Measurements from ENCODE around the gene NAXE.
"Not testable (repeated sequence)": the region's sequence is repeated elsewhere in the genome, so short reads cannot be mapped to it uniquely, and the experiment has no call there.

NAXE gene

DNA sequence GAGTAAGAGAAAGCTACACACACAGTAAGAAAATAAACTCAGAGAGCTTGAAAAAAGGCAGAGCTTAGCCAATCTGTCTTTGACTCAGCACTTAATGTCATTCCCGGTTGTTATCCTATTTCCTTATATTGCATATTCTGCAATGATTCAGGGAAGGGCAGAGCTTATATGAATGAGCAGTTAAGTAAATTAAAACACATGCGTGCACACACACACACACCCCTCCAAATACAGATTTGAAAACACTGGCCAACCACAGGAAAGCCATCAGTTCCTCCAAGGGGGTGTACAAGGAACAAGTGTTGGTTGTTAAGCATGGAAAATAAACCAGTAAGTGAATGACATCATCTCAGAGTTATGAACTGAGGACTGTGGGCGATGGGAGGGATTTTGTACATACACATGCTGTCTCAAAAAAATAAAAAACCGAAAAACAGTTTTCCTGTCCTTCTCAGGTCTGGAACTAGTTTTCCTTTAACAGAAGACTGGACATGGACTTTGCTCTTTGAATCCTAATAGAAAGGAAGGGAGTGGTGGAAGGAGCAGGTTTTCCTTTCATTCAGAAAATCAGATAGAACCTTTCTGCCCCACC lies 20.2 kb upstream of the NAXE start:
- DNase-seq, result no peak

DNA sequence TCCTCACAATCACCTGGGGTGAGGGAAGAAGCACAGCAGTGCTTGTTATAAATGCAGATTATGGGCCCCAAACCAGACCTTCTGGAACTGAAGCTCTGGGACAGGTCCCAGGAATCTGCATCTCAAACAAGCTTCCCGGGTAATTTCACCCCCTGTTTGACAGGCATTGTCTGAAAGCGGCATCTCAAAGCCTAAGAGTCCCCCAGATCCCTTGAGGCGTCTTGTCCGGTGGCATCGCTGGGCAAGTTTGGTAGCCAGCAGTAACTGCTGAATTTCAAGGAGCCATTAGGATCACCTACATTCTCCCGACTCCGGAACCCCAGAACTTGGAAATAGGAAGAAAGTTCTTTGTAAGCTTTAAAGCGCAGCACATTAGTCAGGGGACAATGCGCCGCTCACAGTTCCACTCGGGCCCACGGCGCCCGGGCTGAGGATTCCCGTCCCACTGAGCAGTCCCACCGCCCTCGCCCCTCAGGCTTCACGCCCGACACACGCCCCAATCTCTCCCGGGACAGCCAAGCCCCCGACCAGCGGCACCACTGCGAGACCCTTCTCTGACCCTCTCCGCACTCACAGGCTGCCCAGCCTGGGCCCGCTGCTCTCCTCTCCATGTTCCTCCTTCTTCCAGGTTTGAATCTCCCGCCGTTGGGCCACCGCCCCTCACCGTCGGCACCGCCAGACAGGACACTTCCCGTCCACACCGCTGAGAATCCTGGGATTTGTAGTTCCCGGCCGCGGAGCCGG lies 19.5 kb upstream of the NAXE start, which contains the start of gene IQGAP3:
Gene IQGAP3, minus strand, starts transcription at position 647 of the 744 bp plus-strand sequence. Its CDS starts 36 bp downstream, at position 611.
- DNase-seq, result peak; percentile 73

DNA sequence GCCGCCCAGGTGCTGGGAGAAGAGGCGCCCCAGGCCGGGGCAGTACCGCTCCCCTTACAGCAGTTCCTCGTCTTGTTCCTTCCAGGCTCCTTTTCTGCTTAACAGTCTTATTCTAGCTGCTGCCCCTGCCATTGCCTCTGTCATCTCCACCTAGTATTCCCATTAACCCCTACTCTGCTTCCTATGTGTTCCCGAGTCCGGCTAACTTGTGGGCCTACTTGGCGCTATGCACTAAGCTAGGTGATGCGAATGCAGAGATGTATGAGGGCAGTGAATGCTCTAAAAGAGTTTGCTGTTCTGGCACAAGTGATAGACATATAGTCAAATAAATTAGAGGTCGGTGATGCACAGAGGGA lies 18.9 kb upstream of the NAXE start:
- DNase-seq, result no peak

DNA sequence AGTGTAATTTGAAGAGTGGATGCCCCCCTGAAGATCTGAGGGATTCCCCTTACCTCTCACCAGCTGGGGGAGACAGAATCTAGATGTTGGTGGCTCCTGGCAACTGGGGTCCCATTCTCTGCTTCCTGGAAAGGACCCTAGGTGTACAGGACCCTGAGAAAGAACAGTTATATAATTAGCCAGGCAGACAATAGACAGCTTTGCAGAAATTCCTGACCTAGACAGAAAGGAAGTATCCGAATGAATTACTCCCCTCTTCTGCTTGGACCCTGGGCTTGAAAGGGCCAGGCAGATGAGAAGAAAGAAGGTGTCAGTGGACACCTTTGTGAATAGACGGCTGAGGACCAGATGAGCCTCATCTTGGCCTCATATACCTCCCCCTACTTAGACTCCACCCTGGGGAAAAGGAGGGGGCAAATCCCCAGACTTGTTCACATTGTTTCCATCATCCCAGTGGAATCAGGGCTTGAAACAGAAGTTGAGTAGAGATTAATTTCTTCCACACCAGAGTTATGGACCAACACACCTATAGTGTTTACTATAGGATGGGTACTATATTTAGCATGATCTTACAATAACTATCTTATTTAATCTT lies 17.4 kb upstream of the NAXE start:
- DNase-seq, result no peak

DNA sequence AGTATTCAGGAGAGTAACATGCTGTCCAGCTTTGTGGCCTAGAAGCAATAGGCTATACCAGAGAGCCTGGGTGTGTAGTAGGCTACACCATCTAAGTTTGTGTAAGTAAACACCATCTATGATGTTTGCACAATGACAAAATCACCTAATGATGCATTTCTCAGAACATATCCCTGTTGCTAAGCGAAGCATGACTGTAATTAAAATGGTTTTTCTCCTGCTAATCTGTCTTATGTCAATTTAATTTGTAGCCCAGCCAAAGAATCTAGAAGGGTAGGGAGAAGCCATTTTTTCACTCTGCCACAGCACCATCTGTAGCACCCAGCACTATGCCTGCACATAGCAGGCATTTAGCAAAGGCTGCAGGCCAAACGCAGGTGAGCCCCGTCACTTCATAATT lies 14.0 kb upstream of the NAXE start:
- no peak for DNase-seq

DNA sequence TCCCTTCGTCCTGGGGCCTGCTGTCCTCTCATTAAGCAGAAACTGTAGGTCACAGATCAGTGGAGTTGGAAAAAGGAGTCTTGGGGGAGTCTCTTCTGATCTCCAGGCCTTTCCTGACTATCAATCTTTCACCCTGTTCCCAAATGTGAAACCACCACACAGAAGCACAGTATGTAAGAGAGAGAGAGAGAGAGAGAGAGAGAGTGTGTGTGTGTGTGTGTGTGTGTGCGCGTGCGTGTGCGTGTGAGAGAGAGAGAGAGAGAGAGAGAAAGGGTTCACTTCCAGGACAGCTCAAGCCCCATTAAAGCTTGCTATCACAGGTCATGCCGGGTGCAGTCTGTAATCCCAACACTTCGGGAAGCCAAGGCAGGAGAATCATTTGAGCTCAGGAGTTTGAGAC lies 13.5 kb upstream of the NAXE start:
- DNase-seq, result no peak

DNA sequence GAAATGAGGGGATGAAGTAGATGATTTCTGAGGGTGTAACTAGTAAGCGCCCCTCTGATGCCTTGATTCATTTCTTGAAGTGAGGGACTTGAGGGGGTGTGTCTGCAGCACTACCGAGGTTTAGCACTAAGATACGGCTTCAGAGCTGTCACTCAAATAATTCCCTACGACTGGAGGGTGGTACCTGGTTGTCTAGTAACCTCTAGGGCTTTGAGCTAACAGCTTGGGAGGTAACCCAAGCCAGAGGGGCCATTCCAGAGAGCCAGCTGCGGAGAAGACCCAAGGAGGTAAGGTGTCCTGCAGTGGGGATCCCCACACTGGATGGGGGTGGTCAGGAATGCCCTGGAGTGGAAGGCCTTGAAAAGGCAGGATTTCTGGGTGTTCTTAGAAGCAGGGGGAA lies 12.1 kb upstream of the NAXE start, which contains the start of gene TTC24:
Gene TTC24, plus strand, starts transcription at position 252 of the 400 bp plus-strand sequence. CDS start 1,642 bp downstream, outside the sequence.
- no peak for DNase-seq

DNA sequence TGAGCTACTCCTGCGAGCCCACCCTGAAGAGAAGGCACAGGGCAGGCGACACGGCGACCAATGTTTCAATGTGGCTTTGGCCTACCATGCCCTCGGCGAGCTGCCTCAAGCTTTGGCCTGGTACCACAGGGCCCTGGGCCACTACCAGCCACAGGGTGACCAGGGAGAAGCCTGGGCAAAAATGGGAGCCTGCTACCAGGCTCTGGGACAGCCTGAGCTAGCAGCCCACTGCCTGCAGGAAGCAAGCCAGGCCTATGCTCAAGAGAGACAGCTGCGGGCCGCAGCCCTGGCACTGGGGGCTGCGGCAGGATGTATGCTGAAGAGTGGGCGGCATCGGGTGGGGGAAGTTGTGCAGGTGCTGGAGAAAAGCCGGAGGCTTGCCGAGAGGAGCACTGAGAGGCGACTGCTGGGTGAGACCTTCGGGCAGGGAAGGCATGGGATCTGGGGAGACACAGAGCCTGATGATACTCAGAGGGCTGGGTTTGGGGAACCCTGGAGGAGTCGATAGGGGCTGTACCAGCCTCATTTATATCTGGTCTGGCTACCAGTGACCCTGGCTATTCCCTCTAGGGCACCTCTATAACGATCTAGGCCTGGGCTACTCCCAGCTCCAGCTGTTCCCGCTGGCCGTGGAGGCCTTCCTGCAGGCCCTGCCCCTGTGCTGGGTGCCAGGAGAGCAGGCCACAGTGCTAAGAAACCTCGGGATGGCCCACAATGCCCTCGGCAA lies 9.8 kb upstream of the NAXE start:
- peak; percentile 58 for DNase-seq

DNA sequence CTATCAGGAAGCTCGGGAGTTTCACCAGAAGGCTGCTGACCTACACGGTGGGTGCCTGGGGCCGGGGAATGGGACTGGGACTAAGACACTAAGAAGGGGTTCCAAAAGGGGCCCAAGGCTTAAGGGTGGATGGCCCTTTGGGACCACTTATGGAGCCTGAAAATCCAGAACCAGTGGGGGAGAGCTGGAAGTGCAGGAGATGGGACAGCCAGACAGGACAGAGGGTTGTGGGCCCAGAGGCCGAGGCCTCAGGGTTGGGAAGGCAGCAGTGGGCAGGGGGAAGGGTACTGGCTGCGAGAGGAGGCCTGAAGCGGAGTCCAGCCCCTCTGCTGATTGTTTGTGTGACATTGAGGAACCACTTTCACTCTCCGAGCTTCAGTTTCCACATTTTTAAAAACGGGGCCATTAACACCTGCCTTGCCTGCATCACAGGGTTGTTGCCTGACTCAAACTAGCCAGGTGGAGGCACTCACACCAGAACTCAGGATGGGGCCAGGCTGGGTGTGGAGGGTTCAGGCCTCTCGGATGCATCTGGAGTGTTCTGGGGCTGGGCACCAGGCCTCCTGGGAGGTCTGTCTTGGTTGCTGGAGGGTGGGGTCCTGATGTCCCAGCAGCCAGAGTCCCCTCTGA lies 9.1 kb upstream of the NAXE start:
- DNase-seq, result peak; percentile 28

DNA sequence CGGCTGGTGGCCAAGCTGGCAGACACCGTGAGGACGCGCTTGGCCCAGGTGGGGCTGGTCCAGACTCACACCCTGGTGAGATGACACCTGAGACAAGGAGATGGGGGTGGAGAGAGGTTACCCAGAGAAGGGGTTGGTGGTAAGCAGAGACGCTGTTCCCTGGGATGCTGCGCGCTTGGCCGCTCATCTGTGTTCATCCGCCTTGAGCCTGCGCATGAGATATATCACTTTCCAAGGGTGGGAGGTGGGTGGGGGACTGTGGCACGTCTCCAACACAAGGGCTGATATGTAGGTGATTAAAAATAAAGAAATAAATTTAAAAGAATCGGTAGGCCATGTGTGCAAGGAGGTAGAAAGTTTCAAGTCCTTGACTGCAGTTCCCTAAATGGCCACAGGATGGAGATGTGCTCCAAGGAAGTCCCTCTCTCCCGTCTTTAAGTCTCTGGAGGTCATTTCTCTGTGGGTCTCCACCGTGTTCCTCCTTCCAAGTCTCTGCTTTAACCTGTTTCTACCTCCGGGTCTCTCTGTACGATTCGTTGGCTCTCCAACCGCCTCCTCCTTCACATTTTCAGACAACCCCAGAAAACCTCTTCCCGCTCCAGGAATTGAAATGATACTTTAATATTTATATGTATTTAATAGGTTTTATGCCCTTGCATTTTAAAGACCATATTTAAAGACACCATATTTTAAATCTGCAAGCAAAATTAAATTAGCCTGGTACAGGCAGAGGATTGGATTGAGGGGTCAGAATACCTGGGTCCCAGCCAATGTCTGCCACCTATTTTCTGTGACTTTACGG lies 7.6 kb upstream of the NAXE start:
- DNase-seq, result peak; percentile 73

DNA sequence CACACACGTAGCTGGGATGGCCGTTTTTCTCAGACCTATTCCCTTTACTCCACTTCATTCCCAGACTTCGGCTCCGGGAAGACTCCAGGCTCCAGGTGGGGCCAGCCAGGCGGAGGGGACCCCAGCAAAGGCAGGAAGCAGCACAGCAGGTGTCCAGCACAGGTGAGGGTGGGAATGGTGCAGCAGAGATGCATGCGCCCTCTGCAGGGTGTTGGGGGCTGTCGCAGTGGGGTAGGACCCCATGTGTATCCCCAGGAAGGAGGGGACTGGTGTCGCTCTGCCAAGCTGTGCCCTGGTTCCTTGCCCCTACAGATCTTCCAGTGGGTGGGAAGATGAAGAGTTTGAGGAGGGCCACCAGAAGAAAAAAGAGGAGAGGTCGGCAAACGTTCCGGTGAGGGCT lies 6.8 kb upstream of the NAXE start:
- no peak for DNase-seq

DNA sequence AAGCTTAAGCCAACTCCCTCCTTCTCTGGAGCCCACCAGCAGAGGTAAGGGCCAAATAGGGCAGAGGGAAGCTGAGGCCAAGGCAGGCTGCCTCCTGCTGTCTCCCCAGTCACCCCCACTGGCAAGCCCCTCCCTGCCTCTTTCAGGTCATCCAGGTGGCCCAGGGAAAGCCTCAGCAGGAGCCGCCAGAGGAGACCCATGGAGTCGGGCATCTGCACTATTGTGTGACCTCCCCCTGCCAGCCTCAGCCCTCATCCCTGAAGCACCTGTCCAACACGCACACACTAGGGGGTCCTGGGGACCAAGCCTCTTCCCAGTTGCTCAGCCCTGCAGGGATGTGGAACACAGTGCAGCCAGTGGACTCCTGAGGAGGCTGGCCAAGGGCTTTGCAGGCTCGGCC lies 5.3 kb upstream of the NAXE start:
- DNase-seq, result no peak

DNA sequence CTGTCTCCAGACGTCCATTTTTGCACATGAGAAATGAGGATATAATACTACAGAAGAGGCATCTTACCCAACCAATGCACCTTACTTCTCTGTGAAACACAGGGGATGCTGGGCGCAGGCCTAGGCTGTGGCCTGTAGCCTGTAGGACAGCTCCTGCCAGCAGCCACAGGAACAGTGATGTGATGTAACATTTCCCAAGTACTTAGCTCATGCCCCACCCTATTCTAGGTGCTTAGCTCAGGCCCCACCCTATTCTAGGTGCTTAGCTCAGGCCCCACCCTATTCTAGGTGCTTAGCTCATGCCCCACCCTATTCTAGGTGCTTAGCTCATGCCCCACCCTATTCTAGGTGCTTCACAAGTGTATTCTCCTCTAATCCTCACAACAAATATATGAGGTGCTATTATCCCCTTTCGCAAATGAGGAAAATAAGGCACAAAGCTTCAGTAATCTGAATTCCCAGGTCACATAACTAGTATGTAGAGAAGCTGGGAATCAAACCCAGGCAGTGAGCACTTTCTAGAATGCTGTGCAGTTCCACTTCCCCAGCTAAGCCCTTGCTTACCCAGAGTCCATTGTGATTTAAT lies 4.6 kb upstream of the NAXE start:
- no peak for DNase-seq

DNA sequence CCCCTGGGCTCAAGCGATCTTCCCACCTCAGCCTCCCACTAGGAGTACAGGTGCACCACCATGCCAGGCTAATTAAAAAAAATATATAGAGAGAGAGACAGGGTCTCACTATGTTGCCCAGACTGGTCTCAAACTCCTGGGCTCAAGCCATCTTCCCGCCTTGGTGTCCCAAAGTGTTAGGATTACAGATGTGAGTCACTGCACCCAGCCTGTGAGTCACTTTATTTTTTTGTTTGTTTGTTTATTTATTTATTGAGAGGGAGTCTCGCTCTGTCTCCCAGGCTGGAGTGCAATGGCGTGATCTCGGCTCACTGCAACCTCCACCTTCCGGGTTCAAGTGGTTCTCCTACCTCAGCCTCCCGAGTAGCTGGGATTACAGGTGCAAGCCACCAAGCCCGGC lies 3.6 kb upstream of the NAXE start:
- not testable (repeated sequence) for DNase-seq

DNA sequence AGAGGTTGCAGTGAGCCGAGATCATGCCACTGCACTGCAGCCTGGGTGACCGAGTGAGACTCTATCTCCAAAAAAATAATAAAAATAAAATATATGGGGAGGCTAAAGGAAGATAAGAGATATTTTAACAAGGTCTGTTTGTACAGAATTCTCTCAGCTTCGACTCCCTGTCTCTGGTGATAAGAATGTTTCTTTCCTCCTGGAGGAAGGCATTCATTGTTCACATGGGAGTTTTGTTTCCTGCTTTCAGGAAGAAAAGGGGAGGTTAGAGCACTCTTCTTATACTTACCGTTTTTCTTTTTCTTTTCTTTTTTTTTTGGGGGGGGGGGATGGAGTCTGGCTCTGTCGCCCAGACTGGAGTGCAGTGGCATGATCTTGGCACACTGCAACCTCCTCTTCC lies 2.0 kb upstream of the NAXE start:
- DNase-seq, result no peak

DNA sequence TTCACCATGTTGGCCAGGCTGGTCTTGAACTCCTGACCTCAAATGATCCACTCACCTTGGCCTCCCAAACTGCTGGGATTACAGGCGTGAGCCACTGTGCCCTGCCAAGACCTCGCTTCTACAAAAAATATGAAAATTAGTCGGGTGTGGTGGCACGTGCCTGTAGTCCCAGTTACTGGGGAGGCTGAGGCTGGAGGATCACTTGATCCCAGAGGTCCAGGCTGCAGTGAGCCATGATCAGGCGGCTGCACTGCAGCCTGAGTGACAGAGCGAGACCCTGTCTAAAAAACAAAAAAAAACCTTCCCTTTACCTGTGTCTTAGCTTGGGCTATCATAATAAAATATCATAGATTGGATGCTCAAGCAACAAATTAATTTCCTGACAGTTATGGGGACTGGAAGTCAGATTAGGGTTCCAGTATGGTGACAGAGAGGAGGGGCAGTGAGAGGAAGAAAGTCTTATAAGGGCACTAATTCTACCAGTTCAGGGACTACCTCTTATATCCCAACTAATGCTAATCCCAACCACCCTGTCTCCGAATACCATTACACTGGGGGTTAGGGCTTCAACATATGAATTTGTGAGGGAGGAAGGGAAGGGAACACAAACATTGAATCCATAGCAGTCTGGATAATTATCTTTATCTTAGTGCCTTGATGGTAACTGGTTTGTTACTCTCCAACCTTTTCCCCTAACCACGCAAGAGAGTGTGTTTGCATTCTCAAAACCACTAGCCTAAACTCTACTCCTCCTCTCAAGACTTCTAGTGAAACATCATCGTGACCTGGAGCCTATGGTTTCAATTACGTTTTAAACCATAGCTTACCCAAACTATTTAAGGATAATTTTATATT lies 1.0 kb upstream of the NAXE start:
- DNase-seq, result no peak

DNA sequence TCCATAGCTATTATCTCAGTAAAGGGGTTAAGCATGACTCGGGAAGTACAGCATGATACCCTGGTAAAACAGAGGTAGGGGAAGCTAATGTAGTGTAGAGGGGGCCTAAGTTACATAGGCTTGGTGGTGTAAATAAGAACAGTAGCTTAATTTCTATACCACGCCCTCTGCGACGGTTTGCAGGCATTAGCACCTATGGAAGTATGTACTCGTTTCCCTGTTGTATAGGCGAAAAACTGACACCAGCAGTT lies 470 bp upstream of the NAXE start:
- no peak for DNase-seq

DNA sequence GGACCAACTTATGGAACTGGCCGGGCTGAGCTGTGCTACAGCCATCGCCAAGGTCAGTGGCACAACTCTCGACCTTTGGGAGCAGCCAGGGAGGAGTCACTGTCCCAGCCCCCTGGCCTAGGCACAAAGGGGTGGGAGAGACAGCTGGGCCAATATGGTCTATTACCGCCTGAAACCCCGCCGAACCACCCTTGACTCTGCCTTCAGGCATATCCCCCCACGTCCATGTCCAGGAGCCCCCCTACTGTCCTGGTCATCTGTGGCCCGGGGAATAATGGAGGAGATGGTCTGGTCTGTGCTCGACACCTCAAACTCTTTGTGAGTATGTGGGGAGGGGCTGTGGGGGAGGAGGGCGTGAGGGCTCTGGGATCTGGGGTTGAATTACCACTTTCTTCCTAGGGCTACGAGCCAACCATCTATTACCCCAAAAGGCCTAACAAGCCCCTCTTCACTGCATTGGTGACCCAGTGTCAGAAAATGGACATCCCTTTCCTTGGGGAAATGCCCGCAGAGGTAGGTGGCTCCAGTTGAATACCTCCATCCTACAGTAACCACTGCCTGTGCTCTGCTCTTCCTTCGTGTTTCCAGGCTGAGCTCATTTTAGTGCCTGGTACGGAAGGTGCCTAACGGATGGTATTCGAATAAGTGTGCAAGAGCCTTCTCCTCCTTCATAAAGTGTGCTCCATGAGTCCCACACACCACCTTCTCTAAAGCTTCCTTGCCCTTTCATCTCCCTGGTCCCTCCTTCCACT lies 758 bp downstream of the NAXE start:
- DNase-seq, result no peak

DNA sequence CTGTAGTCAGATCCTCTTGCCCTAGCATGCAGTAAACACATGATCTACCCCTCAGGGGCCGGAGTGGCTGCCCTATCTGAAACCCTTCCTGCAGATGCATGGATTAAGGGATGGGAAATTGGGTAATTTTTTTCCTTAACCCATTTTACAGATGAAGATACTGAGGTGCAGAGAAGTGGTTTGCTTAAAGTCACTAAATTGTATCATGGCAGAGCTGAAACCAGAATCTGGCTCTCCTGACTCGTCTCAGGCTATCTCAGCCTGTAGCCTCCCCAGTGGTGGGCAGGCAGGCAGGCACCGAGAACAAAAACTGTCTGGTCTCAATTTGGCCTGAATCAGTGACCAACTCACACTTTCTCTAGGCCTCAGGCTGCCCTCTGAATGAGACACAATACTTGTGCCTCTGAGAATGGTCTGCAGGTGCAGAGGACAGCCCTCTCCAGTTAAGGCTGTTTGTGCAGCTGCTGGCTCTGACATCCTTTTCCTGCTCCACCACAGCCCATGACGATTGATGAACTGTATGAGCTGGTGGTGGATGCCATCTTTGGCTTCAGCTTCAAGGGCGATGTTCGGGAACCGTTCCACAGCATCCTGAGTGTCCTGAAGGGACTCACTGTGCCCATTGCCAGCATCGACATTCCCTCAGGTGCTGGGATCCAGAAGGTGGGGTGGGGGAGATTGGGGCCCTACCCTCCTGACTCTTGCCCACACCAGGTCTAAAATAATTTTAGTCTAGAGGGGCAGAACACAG lies 1.5 kb downstream of the NAXE start:
- DNase-seq, result no peak

DNA sequence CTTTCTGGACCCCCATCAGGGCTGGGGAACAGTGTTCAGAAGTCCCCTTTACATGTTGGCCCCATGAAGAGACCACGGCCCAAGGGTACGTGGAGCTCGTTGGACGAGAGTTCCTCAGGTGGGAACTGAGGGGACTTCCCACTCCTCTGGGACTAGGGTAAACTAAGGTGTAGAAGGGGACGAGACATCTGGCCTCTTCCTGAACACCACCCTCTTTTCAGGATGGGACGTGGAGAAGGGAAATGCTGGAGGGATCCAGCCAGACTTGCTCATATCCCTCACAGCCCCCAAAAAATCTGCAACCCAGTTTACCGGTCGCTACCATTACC lies 2.0 kb downstream of the NAXE start:
- DNase-seq, result no peak

Data from activated naive CD4-positive, alpha-beta T cell treated with anti-CD3 and anti-CD28 coated beads, Interleukin-2, amount 50 U/mL, for 16 hours (primary cell).